Esophagus muscularis mucosa (tissue), 4 donors: ENCODE data around the gene ZKSCAN1. TPM values are rescaled to one million over a fixed set of nuclear protein-coding genes. Genes with fewer than 3 reads are reported as not detected.

Source experiments
- DNase-seq: peaks from one replicate; pipeline ENCODE4 v3.0.0-alpha.2; 2017; ENCODE audit errors: extremely low spot score
- H3K27ac ChIP-seq, 4 donors: fragments of 200-600 bp; sonication (generic); replicated peaks in 1 of 4; 1 replicate in 3 of 4; 2 replicates in 1 of 4; pipeline ENCODE4 v1.5.1; 2016 to 2019; ENCODE audit warnings: mild to moderate bottlenecking in 1 of 4
- H3K27me3 ChIP-seq, 4 donors: fragments of 200-600 bp; sonication (generic); one replicate each; pipeline versions ENCODE4 v1.5.1 to v1.6.0; 2016 to 2019
- H3K36me3 ChIP-seq, 4 donors: fragments of 200-600 bp; sonication (generic); one replicate each; pipeline ENCODE4 v1.5.1; 2016 to 2019
- H3K4me1 ChIP-seq, 4 donors: fragments of 200-600 bp; sonication (generic); one replicate each; pipeline ENCODE4 v1.5.1; 2016 to 2019
- H3K4me3 ChIP-seq, 4 donors: fragments of 200-600 bp; sonication (generic); 1 replicate in 2 of 4; 2 replicates in 2 of 4; pipeline ENCODE4 v1.5.1; 2016 to 2019; ENCODE audit warnings: mild to moderate bottlenecking in 4 of 4, moderate library complexity in 1 of 4
- H3K9me3 ChIP-seq, 4 donors: fragments of 200-600 bp; sonication (generic); 1 replicate in 3 of 4; 2 replicates in 1 of 4; pipeline ENCODE4 v1.5.1; 2016 to 2019
- CTCF ChIP-seq, 3 experiments: fragments of 200-600 bp in 2 of 3; fragments of 450-650 bp in 1 of 3; sonication (generic) in 2 of 3; IDR thresholded peaks; one replicate each; pipeline ENCODE4 v1.5.1; 2017 to 2019; ENCODE audit warnings: antibody characterized with exemption in 3 of 3, mild to moderate bottlenecking in 2 of 3, moderate library complexity in 1 of 3
- EP300 ChIP-seq: sonication (generic); formaldehyde crosslinking; IDR thresholded peaks from one replicate; pipeline ENCODE4 v1.6.1; 2017; ENCODE audit warnings: antibody characterized with exemption
- POLR2A ChIP-seq: fragments of 450-650 bp; IDR thresholded peaks from one replicate; pipeline ENCODE4 v1.6.1; 2017; ENCODE audit warnings: antibody characterized with exemption, moderate library complexity, mild to moderate bottlenecking, low read depth
- POLR2AphosphoS5 ChIP-seq, 2 donors: sonication (generic); formaldehyde crosslinking; IDR thresholded peaks; one replicate each; pipeline ENCODE4 v1.6.1; 2017; ENCODE audit warnings: antibody characterized with exemption in 2 of 2
- WGBS: methylation state at CpG from one replicate; pipeline ENCODE4 v1.1.5; 2018; 5-methylcytosine and 5-hydroxymethylcytosine counted together
- intact Hi-C: fragments of 100-400 bp; cut with DNase I; formaldehyde crosslinking; loops from one replicate; pipeline ENCODE4 v1.15.1; 2023
- total RNA-seq, 4 donors: library from RNA; depleted of rRNA; stranded (reverse); fragments of >200 nt; gene quantifications; one replicate each; pipeline versions ENCODE4 v1.1.0 to v1.2.1, GENCODE V29; 2016

Gene ZKSCAN1
- total RNA-seq, 4 donors from 2014 or later, result 22.7 to 27.0 (median 24.0) TPM

GRCh38 chr7:100034871-100035510 lies 19.6 kb downstream of the ZKSCAN1 start:
- no peak overlapping the region for H3K27ac ChIP-seq
- no peaks in the 10 kb centered on the region for H3K9me3 ChIP-seq
- TF ChIP-seq POLR2A (no peak), EP300 (no peak), CTCF (IDR thresholded peaks at IDR 0.05) (no peak), POLR2AphosphoS5 (IDR thresholded peaks at IDR 0.05) (no peak)
- H3K36me3 ChIP-seq, result peaks cover 50 to 86% (median 60%) of the 10 kb centered on the region in 4 donors
- H3K4me3 ChIP-seq, result no peak overlapping the region
- no peaks in the 10 kb centered on the region for H3K27me3 ChIP-seq
- intact Hi-C loops, result no loop called here
- 71% methylated on average over 8 of the region's 8 CpGs for WGBS
- H3K4me1 ChIP-seq, result no peaks in the 10 kb centered on the region
- DNase-seq, result no peak

GRCh38 chr7:100035876-100036275 lies 20.5 kb downstream of the ZKSCAN1 start:
- no peaks in the 10 kb centered on the region for H3K4me1 ChIP-seq
- TF ChIP-seq CTCF (IDR thresholded peaks at IDR 0.05) (no peak), POLR2A (no peak), EP300 (no peak), POLR2AphosphoS5 (IDR thresholded peaks at IDR 0.05) (no peak)
- H3K36me3 ChIP-seq, result peaks cover 42 to 78% (median 52%) of the 10 kb centered on the region in 4 donors
- no peak for DNase-seq
- no peak overlapping the region for H3K4me3 ChIP-seq
- no peaks in the 10 kb centered on the region for H3K27me3 ChIP-seq
- intact Hi-C loops, result no loop called here
- 87% methylated on average over 6 of the region's 6 CpGs for whole genome bisulfite sequencing
- no peaks in the 10 kb centered on the region for H3K9me3 ChIP-seq
- no peak overlapping the region for H3K27ac ChIP-seq

GRCh38 chr7:100038326-100038725 lies 22.9 kb downstream of the ZKSCAN1 start:
- no peaks in the 10 kb centered on the region for H3K27me3 ChIP-seq
- H3K27ac ChIP-seq, result no peak overlapping the region
- TF ChIP-seq CTCF (IDR thresholded peaks at IDR 0.05) (no peak), POLR2A (no peak), EP300 (no peak), POLR2AphosphoS5 (IDR thresholded peaks at IDR 0.05) (no peak)
- 89% methylated on average over 7 of the region's 7 CpGs for WGBS
- no peaks in the 10 kb centered on the region for H3K9me3 ChIP-seq
- DNase-seq, result no peak
- no peak overlapping the region for H3K4me3 ChIP-seq
- H3K4me1 ChIP-seq, result no peaks in the 10 kb centered on the region
- intact Hi-C loops, result no loop called here
- H3K36me3 ChIP-seq, result peaks cover 25 to 53% (median 28%) of the 10 kb centered on the region in 4 donors

- 65% methylated on average over 7 of the region's 7 CpGs for WGBS
- no peaks in the 10 kb centered on the region for H3K27me3 ChIP-seq
- no peaks in the 10 kb centered on the region for H3K9me3 ChIP-seq
- DNase-seq, result no peak
- no peaks in the 10 kb centered on the region for H3K4me1 ChIP-seq
- H3K27ac ChIP-seq, result no peak overlapping the region
- H3K4me3 ChIP-seq, result no peak overlapping the region
- intact Hi-C loops, result no loop called here
- H3K36me3 ChIP-seq, result peaks cover 3 to 31% (median 6%) of the 10 kb centered on the region in 4 donors
- TF ChIP-seq POLR2AphosphoS5 (IDR thresholded peaks at IDR 0.05) (no peak), CTCF (IDR thresholded peaks at IDR 0.05) (no peak), EP300 (no peak), POLR2A (no peak)
Observed at GRCh38 chr7:100040575-100040974, 25.2 kb downstream of the ZKSCAN1 start.

GRCh38 chr7:100044718-100045117 lies 29.3 kb downstream of the ZKSCAN1 start:
- Histone ChIP-seq H3K27ac (no peak overlapping the region), H3K36me3 (peaks cover 0 to 2% (median 0%) of the 10 kb centered on the region in 4 donors), H3K4me1 (peaks cover 0 to 6% (median 4%) of the 10 kb centered on the region in 4 donors), H3K27me3 (no peaks in the 10 kb centered on the region), H3K4me3 (no peak overlapping the region), H3K9me3 (no peaks in the 10 kb centered on the region)
- WGBS, result 69% methylated on average over 6 of the region's 6 CpGs
- TF ChIP-seq EP300 (no peak), POLR2AphosphoS5 (IDR thresholded peaks at IDR 0.05) (no peak), POLR2A (no peak), CTCF (IDR thresholded peaks at IDR 0.05) (no peak)
- intact Hi-C loops, result loop anchor here (5.0 kb wide), 1 partner anchor 47 kb away; no protein-coding TSS in a partner anchor
- DNase-seq, result no peak
